Astrocyte (in vitro differentiated cells and primary cell): ENCODE results near the gene LIF. TPM values are rescaled to one million over a fixed set of nuclear protein-coding genes. Genes with fewer than 3 reads are reported as not detected.

Source experiments
- DNase-seq: peaks from one replicate; pipeline ENCODE4 v3.0.0-alpha.2; 2010; ENCODE audit warnings: low read depth
- FAIRE-seq: peaks from 2 replicates; lab custom pipeline; 2011; peaks lifted over from hg19 to GRCh38; lab: Jason Lieb, UNC
- H2AFZ ChIP-seq: 2 replicates; pipeline ENCODE4 v1.6.0; 2012; ENCODE audit warnings: low read depth, low read length, inconsistent platforms
- H3K27ac ChIP-seq: 2 replicates; pipeline ENCODE4 v1.5.1; 2011; ENCODE audit warnings: low read depth, low read length, inconsistent platforms
- H3K27me3 ChIP-seq: 2 replicates; pipeline ENCODE4 v1.6.0; 2011; ENCODE audit warnings: low read length, inconsistent platforms; ENCODE audit not compliant: insufficient read depth
- H3K36me3 ChIP-seq: 2 replicates; pipeline ENCODE4 v1.5.1; 2011; ENCODE audit warnings: low read length, inconsistent platforms; ENCODE audit not compliant: insufficient read depth
- H3K4me1 ChIP-seq: 2 replicates; pipeline ENCODE4 v1.5.1; 2011; ENCODE audit warnings: low read length, inconsistent platforms; ENCODE audit not compliant: insufficient read depth
- H3K4me2 ChIP-seq: 2 replicates; pipeline ENCODE4 v1.6.0; 2012; ENCODE audit warnings: low read length, inconsistent platforms
- H3K4me3 ChIP-seq: 2 replicates; pipeline ENCODE4 v1.5.1; 2011; ENCODE audit warnings: low read depth, mild to moderate bottlenecking, low read length, inconsistent platforms; ENCODE audit not compliant: insufficient read depth
- H3K79me2 ChIP-seq: 2 replicates; pipeline ENCODE4 v1.6.0; 2012; ENCODE audit warnings: mild to moderate bottlenecking, low read length, inconsistent platforms; ENCODE audit not compliant: insufficient read depth
- H3K9ac ChIP-seq: 2 replicates; pipeline ENCODE4 v1.6.0; 2012; ENCODE audit warnings: mild to moderate bottlenecking, low read length, inconsistent platforms
- H3K9me3 ChIP-seq: 2 replicates; pipeline ENCODE4 v1.5.1; 2012; ENCODE audit warnings: low read depth, mild to moderate bottlenecking, low read length, inconsistent platforms; ENCODE audit not compliant: insufficient read depth
- H4K20me1 ChIP-seq: 2 replicates; pipeline ENCODE4 v1.6.0; 2012; ENCODE audit warnings: low read length, inconsistent platforms; ENCODE audit not compliant: insufficient read depth
- H3K27ac Mint-ChIP-seq: one replicate; pipeline ENCODE4 v1.8.0; 2021; ENCODE audit warnings: mild to moderate bottlenecking, mixed read lengths; ENCODE audit not compliant: unreplicated experiment
- H3K27me3 Mint-ChIP-seq: one replicate; pipeline ENCODE4 v1.8.0; 2021; ENCODE audit warnings: low read depth, mixed read lengths; ENCODE audit not compliant: unreplicated experiment
- H3K36me3 Mint-ChIP-seq: one replicate; pipeline ENCODE4 v1.8.0; 2021; ENCODE audit warnings: low read depth, mixed read lengths; ENCODE audit not compliant: unreplicated experiment
- H3K4me1 Mint-ChIP-seq: one replicate; pipeline ENCODE4 v1.8.0; 2021; ENCODE audit warnings: low read depth, mixed read lengths; ENCODE audit not compliant: unreplicated experiment
- H3K4me3 Mint-ChIP-seq: one replicate; pipeline ENCODE4 v1.8.0; 2021; ENCODE audit warnings: mild to moderate bottlenecking, moderate library complexity, mixed read lengths; ENCODE audit not compliant: unreplicated experiment
- H3K9me3 Mint-ChIP-seq: one replicate; pipeline ENCODE4 v1.8.0; 2021; ENCODE audit warnings: mild to moderate bottlenecking, mixed read lengths; ENCODE audit not compliant: unreplicated experiment
- CTCF ChIP-seq: IDR thresholded peaks from 2 replicates; pipeline ENCODE4 v1.5.1; 2011; ENCODE audit warnings: low read depth, mild to moderate bottlenecking, inconsistent platforms, low read length, moderate library complexity; ENCODE audit not compliant: insufficient read depth
- EZH2 ChIP-seq: IDR thresholded peaks from 2 replicates; pipeline ENCODE4 v1.6.1; 2012; ENCODE audit warnings: mild to moderate bottlenecking, low read length, inconsistent platforms; ENCODE audit not compliant: insufficient read depth
- total RNA-seq: library from RNA; stranded (reverse); gene quantifications from 2 replicates; pipeline ENCODE4 v1.2.1, GENCODE V29; 2021

The LIF gene
- total RNA-seq, 1 donor from 2014 or later = 63.3 TPM

- Histone ChIP-seq H3K27me3 (no peaks in the 10 kb centered on the region), H3K9ac (no peak overlapping the region), H3K4me2 (no peak overlapping the region), H3K9me3 (no peaks in the 10 kb centered on the region), H3K4me1 (peaks cover 30% of the 10 kb centered on the region), H2AFZ (no peak overlapping the region), H3K27ac (no peak overlapping the region), H4K20me1 (peaks cover 12% of the 10 kb centered on the region), H3K36me3 (no peaks in the 10 kb centered on the region), H3K4me3 (no peak overlapping the region), H3K79me2 (peaks cover 3% of the 10 kb centered on the region)
- Mint-ChIP-seq H3K27ac (no peak overlapping the region), H3K4me1 (peaks cover 7% of the 10 kb centered on the region), H3K9me3 (no peaks in the 10 kb centered on the region), H3K4me3 (no peak overlapping the region), H3K36me3 (peaks cover 15% of the 10 kb centered on the region), H3K27me3 (no peaks in the 10 kb centered on the region)
- DNase-seq (no peak), FAIRE-seq (no peak)
- TF ChIP-seq EZH2 = no peak
- no peak for TF ChIP-seq CTCF
Measured at GRCh38 chr22:30286331-30286730, 39.8 kb upstream of the LIF start.

GRCh38 chr22:30285846-30286200 lies 39.3 kb upstream of the LIF start:
- DNase-seq = no peak
- Histone ChIP-seq H4K20me1 (peaks cover 8% of the 10 kb centered on the region), H3K79me2 (peaks cover 3% of the 10 kb centered on the region), H3K4me3 (no peak overlapping the region), H3K4me2 (no peak overlapping the region), H3K9ac (no peak overlapping the region), H3K4me1 (peaks cover 25% of the 10 kb centered on the region), H2AFZ (no peak overlapping the region), H3K36me3 (no peaks in the 10 kb centered on the region), H3K9me3 (no peaks in the 10 kb centered on the region), H3K27me3 (no peaks in the 10 kb centered on the region), H3K27ac (no peak overlapping the region)
- Mint-ChIP-seq H3K27me3 (no peaks in the 10 kb centered on the region), H3K36me3 (peaks cover 15% of the 10 kb centered on the region), H3K9me3 (no peaks in the 10 kb centered on the region), H3K4me1 (peaks cover 7% of the 10 kb centered on the region), H3K4me3 (no peak overlapping the region), H3K27ac (no peak overlapping the region)
- no peak for FAIRE-seq
- no peak for TF ChIP-seq EZH2
- no peak for TF ChIP-seq CTCF

GRCh38 chr22:30285176-30285845 lies 38.8 kb upstream of the LIF start:
- Mint-ChIP-seq H3K27ac (no peak overlapping the region), H3K4me3 (no peak overlapping the region), H3K9me3 (no peaks in the 10 kb centered on the region), H3K36me3 (peaks cover 15% of the 10 kb centered on the region), H3K4me1 (peaks cover 7% of the 10 kb centered on the region), H3K27me3 (no peaks in the 10 kb centered on the region)
- FAIRE-seq (no peak), DNase-seq (no peak)
- H3K4me1 ChIP-seq = peaks cover 20% of the 10 kb centered on the region
- no peak overlapping the region for H3K27ac ChIP-seq
- peaks cover 3% of the 10 kb centered on the region for H3K79me2 ChIP-seq
- H3K9me3 ChIP-seq = no peaks in the 10 kb centered on the region
- no peaks in the 10 kb centered on the region for H3K36me3 ChIP-seq
- no peak for TF ChIP-seq CTCF
- no peak for TF ChIP-seq EZH2
- no peak overlapping the region for H3K9ac ChIP-seq
- peaks cover 3% of the 10 kb centered on the region for H4K20me1 ChIP-seq
- H3K27me3 ChIP-seq = no peaks in the 10 kb centered on the region
- no peak overlapping the region for H3K4me2 ChIP-seq
- H2AFZ ChIP-seq = no peak overlapping the region
- no peak overlapping the region for H3K4me3 ChIP-seq
